Ramos (cell line): Measurements from ENCODE around the gene ADAR.

Experiments used
- in situ Hi-C: fragments of 300-500 bp; cut with MboI; formaldehyde crosslinking; loops from one replicate; pipeline ENCODE4 v1.14.3; 2022; ENCODE audit warnings: low sequenced_read_pairs; ENCODE audit not compliant: unreplicated experiment

The ADAR gene

DNA sequence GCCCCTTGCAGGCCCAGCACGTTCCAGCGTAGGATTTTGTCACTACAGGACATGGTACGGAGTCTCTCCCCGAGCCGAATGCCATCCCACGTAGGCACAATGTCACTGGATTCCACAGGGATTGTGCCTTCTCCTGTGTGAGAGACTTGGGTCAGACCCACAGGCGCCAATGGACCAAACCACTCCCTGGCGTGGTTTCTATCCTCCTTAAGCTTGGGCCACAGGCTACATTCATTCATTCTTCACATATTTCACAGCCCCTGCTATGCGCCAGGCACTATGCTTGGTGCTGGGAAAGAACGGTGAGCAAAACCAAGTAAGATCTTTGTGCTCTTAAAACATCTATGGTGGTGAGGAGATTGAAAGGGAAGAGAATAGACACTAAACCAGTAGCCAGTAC, 21.8 kb downstream of the ADAR start:
- in situ Hi-C loops, result no loop called here

DNA sequence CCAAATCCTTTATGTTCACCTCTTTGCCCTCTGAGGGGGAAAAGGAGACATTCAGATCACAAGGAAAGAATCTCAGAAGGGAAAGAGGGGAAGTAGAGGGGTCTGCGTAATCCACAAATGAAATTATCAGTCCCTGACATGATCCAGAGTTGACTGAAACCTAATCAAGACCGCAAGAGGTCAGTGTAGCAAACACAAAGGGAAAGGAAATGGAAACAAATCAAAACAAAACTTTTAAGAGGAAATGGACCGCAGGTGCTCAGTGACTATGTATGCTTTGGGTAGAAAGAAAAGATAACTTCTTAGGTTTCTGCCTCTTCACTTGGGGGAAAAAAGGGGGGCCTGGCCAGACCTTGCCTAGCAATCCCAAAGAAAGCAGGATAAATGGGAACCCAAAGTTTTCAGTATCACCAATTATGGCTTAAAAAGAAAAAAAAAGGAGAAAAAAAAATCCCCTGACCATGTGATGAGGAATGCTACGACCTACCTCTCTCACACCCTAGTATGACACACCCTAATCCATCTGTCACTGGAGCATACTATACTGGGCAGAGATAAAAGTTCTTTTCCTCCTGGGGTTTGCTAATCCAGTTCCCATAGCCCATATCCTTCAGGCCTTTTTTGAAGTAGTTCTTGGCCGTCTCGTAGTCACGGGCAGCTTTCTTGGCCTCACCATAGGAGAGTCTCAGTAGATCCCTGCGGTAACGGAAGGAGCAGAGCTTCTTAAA, 23.6 kb downstream of the ADAR start:
- in situ Hi-C loops, result no loop called here

DNA sequence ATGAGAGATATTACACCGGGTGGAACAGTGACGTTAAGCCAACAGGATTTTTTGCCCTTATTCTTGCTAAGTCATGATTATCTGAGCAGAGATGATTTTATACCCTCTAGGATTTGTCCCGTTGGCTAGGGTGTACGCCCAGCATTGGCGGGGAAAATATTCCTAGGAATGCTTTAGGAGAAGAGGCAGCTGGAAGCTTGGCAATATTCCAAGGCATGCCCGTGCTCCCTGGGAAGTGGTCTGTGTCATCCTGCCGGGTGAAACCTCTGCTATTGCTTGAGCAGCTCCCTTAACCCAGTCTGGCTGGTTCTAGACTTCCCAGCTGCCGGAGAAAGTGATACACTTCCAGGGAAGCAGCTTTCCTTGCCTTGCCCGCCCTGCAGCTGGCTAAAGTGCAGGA, 24.2 kb downstream of the ADAR start:
- in situ Hi-C loops, result no loop called here

DNA sequence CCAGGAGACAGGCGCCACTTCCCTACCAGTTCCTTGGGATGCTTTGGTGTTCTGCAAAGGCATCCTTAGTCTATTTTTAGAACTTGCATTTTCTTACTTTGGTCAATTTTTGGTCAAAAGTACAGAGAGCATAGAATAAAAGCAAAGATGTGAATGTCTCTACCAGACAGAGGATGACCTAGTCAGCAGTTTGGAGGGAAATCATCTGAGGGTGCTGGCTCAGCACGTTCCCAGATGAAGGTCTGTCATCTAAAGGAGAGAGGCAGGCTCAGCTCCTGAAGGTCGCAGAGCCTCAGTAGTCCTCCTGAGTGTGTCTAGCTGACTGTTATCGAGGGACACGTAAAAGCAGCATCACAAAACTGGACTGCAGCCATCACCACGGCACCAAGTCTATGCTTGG, 25.1 kb downstream of the ADAR start:
- in situ Hi-C loops, result no loop called here

DNA sequence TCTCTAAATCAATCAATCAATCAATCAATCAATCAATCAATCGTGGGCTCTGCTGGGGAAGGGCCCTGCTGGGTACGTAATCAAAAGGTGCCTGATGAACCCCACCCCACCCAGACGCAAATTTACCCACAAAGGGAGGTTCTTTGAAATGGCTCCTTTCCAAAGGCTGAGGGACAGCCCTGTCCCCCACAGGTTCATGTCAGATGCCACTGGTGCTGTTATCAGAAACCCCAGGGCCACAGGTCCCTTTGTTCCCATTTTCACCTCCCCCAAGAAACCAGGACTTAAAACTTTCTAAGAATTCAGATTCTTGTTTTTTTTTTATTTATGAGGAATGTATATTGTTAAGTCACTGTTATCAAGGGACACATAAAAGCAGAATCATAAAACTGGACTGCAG, 26.2 kb downstream of the ADAR start:
- in situ Hi-C loops, result no loop called here

DNA sequence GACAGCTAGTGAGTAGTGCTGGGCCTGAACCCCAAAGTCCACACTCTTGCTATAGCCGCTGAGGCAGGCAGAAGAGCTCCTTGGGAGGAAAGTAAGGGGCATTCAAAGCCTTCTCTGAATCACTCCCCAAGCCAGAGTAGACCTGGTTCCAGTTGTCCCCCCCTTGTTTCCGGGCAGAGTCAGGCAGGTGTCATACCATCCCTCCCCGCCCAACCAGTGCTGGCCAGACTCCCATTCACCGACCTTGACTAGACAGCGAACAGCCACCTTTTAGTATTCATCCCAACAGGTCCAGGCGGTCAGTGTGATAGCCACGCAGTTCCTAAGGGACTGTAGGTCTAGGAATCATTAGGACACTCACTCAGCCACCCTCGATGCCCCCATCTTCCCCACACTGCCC, 28.6 kb downstream of the ADAR start:
- in situ Hi-C loops, result no loop called here

DNA sequence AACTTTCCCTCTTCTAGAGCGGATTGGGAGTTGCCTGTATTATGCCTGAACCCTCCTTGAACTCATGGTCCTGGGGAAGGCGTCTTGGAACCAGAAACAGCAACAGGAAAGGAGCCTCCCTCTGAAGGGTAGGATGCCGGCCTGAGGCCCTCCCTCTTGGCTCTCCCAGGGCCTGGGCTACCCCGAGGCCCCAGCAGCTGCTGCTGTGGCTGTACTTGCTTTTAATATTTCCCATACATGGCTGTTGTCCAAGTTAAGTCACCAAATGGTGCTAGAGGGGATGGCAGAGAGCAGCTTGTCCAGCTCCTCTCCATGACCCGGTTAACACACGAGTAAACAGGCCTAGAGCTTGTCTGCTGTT, 29.9 kb downstream of the ADAR start:
- in situ Hi-C loops, result no loop called here

DNA sequence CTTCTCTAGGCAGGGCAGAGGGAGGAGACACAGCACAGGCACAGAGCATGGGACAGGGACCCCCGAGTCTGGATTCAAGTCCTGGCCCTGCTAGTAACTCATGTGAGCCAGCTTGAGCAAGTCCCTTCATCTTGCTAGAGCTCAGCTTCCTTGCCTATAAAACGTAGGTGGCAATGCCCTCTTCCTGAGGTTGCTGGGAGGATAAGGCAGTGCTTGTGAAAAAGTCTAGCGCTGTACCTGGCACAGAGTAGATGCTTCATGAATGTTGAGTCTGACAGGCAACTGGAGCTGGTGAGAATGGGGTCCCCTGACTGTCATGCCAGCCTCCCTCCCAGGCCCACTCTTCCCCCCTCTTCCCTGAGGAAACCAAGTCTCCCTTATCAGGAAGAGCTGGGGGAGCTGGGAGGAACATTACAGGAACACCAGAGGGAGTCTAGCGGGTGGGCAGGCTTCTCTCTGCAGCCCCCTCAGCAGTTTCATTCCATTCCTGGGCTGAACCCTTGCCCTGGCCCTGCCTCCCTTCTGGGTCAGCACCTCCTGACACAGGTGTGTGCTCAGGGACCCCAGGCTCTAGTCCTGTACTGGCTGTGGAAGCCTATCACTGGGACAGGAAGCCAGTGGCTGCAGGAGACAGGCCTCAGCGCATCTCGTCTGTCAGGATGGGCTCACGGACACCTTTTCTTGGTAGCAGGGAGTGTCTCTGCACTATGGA, 30.5 kb downstream of the ADAR start:
- in situ Hi-C loops, result no loop called here

DNA sequence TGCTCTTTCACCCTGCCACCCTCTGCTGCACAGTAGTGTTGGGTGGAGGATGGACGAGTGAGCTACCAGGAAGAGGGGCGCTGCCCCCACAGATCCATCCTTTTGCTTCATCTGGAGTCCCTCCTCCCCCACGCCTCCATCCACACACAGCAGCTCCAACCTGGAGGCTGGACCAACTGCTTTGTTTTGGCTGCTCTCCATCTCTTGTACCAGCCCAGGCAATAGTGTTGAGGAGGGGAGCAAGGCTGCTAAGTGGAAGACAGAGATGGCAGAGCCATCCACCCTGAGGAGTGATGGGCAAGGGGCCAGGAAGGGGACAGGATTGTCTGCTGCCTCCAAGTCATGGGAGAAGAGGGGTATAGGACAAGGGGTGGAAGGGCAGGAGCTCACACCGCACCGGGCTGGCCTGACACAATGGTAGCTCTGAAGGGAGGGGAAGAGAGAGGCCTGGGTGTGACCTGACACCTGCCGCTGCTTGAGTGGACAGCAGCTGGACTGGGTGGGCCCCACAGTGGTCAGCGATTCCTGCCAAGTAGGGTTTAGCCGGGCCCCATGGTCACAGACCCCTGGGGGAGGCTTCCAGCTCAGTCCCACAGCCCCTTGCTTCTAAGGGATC, 31.9 kb downstream of the ADAR start:
- in situ Hi-C loops, result no loop called here

DNA sequence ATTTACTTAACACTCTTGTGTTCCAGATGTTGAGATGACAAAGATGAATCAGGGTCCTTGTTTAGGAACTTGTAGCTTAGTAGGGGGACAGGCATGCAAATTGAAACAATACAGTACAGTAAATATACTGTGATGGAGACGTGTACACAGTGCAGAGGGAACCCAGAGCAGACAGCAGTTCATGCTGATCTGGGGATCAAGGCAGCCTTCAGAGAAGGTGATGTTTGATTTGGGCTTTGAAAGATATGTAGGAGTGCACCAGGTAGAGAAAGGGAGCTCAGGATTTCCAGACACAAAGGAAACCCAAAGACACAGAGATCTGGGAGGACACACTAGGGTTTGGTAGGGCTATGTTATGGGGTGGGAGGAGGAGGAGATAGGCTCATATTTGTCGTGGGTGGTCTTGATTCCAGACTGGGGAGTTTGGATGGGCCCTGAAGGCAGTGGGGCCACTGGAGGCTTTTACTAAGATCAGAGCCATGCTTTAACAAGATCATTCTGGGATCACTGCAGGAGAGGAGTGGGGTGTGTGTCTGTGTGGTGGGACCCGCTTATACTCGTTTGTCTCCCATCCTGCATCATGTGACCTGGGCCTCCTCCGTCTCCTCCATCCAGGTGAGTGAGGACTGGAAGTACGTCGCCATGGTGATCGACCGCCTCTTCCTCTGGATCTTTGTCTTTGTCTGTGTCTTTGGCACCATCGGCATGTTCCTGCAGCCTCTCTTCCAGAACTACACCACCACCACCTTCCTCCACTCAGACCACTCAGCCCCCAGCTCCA, 32.6 kb downstream of the ADAR start:
- in situ Hi-C loops, result no loop called here

DNA sequence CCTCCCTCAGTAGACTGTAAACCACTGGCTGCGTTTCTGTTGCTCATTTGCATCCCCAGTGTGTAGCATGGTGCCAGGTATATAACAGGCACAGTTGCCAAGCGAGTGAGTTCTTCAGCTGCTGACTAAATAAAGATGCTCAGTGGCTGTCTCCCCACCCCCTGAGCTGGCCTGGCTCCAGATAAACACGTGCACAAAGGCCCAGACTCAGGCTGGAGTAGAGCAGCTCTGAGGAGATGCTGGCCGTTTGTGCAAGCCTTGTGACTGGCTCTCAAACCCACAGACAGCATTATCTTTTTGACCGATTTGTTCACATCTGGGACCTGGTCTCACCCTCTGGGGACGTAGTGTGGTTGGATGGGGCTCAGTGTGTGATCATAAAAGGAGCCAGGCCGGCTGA, 33.3 kb downstream of the ADAR start:
- in situ Hi-C loops, result no loop called here

DNA sequence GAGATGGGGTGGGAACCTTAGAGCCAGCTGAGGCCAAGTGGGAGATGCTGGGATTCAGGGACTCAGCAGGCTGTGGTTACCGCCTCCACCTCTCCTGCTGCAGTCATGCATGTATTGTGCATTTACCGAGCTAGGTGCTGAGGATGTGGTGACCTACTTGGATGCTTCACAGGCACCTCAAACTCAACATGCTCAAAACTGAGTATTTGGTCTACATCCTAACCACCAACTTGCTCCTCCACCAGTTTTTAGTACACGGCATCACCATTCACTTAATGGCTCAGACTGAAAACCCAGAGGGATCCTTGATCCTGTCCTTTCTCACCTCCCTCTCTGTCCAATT, 34.8 kb downstream of the ADAR start:
- in situ Hi-C loops, result no loop called here

DNA sequence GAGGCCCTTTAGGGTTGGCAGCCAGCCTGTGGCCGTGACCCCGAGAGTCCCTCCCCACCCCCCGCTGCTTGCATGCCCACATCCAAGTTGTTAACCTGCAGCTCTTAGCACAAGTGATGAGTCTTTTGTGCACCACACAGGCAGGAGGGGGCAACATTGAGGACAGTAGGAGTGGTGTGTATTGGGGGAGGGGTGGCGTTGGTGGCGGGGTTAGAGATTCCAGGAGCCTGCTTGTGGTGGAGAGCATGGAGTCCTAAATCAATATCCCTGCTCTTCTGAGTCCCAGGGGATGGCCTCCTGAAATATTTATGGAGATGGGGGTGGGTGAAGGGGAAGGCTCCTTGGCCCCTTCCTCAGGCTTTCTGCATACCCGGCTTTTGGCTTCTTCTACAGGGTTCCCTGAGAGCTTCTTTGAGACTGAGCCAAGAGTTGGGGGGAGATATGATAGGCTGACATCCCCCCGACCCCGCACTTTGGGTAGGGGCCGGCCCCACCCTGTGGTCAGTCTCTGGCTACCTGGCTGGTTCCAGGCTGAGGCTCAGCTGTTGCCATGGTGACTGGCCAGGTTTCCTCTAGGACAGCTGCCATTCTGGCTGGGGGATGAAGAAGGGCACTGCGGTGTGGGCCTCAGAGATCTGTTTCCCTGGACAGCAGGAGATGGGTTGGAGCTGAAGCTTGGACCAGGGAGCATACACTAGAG, 35.4 kb downstream of the ADAR start:
- in situ Hi-C loops, result no loop called here

DNA sequence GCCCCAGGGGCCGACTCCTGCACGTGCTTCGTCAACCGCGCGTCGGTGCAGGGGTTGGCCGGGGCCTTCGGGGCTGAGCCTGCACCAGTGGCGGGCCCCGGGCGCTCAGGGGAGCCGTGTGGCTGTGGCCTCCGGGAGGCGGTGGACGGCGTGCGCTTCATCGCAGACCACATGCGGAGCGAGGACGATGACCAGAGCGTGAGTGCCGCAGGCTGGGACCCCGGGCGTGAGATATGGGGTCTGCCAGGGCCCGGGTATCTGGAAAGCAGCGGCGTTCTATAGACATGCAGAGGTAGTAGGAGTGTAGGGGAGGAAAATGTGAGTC, 36.1 kb downstream of the ADAR start:
- in situ Hi-C loops, result no loop called here

DNA sequence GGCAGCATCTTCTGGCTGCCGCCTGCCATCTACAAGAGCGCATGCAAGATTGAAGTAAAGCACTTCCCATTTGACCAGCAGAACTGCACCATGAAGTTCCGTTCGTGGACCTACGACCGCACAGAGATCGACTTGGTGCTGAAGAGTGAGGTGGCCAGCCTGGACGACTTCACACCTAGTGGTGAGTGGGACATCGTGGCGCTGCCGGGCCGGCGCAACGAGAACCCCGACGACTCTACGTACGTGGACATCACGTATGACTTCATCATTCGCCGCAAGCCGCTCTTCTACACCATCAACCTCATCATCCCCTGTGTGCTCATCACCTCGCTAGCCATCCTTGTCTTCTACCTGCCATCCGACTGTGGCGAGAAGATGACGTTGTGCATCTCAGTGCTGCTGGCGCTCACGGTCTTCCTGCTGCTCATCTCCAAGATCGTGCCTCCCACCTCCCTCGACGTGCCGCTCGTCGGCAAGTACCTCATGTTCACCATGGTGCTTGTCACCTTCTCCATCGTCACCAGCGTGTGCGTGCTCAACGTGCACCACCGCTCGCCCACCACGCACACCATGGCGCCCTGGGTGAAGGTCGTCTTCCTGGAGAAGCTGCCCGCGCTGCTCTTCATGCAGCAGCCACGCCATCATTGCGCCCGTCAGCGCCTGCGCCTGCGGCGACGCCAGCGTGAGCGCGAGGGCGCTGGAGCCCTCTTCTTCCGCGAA, 36.6 kb downstream of the ADAR start:
- in situ Hi-C loops, result no loop called here

DNA sequence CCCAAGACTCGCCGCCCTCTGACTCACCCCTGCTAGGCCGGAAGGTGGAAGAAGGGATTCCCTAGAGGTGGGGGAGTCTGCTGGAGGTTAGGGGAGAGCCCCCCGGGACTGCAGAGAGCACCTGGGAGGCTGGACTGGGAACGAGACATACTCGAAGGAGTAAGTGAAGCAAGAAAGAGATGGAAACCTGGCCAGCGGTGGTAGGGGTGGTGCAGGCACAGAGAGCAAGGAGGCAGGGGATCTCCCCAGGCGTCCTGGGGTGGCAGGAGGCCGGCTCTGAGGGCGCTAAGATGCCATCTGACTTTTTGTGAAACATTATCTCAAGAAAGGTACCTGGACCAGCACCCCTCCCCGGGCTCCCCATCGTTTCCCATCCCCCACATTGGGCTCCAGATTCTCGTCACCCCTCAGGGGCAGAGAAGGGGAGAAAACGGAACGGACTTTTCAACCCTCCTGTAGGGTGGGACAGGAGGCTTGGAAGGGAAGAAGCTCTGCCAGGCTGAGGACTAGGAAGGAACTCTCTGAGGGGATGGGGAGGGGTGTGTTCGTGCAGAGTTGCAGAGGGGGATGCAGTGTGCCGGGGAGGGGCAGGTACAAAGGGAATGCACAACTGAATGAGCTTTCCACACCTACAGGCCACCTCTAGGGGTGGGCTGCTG, 39.7 kb downstream of the ADAR start:
- in situ Hi-C loops, result loop anchor here (10.0 kb wide), 1 partner anchor 317 kb away; no protein-coding TSS in a partner anchor

DNA sequence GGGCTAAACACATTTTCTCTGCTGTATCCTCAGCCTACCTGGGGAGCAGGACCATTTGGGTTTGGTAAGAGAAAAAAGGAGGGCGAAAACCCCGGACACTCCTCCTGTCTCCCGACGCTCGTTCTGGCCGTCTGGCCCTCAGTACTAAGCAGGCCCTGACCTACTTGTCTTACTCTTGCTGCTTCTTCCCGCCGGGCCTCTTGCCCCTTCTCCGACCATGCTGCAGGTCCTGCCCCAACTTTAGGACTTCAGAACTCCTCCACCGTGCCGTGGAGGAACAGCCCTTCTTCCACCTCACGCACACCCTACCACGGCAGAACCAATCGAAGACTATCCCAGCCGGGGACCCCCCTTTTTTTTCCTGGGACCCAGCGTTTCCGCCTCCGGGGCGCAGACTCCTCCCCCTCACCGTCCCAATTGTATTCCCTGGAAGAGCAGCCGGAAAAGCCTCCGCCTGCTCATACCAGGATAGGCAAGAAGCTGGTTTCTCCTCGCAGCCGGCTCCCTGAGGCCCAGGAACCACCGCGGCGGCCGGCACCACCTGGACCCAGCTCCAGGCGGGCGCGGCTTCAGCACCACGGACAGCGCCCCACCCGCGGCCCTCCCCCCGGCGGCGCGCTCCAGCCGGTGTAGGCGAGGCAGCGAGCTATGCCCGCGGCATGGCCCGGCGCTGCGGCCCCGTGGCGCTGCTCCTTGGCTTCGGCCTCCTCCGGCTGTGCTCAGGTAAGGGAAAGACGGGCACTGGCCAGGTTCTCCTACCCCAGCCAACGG, 40.4 kb downstream of the ADAR start, which contains the start of gene CHRNB2:
Gene CHRNB2, plus strand, starts transcription at position 393 of the 771 bp plus-strand sequence. Its CDS starts 267 bp downstream, at position 660.
- in situ Hi-C loops, result loop anchor here (10.0 kb wide), 1 partner anchor 317 kb away; no protein-coding TSS in a partner anchor

DNA sequence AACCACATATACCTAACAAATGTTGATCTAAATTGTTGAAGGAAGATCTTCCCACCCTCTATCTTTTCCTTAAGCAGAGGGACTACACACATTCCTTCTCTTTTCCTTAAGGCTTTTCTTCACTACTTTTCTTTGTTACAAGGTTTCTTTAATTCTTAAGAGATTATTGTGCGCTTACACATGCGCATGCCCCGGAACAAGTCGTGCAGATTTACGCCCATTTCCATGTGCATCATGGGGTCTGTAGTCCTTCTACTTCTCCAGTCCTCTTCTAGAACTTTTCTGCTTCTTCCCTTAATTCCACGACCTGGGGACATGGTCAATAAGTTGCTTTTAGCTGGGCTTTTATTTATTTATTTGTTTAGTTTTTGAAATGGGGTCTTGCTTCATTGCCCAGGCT, 42.1 kb downstream of the ADAR start:
- in situ Hi-C loops, result loop anchor here (10.0 kb wide), 1 partner anchor 319 kb away; no protein-coding TSS in a partner anchor
